H1 (cell line): ENCODE results near the gene B3GLCT.

Experiments
- BACH1 ChIP-seq: IDR thresholded peaks from 2 replicates; pipeline ENCODE4 v1.6.1; 2012; ENCODE audit warnings: low read length, improper control_type of control experiment
- TAF1 ChIP-seq: IDR thresholded peaks from 2 replicates; pipeline ENCODE4 v1.6.1; 2011; ENCODE audit warnings: mild to moderate bottlenecking, low read depth, low read length
- TF ChIP-seq, protein P1 (sequence below), 3 experiments: IDR thresholded peaks; 1 replicate in 2 of 3; 2 replicates in 1 of 3; pipeline versions ENCODE4 v1.5.1 to v1.6.1; 2011; ENCODE audit warnings: low read length in 3 of 3, mild to moderate bottlenecking in 3 of 3, inconsistent platforms in 2 of 3, low read depth in 1 of 3, moderate library complexity in 1 of 3; ENCODE audit not compliant: insufficient read depth in 1 of 3; ENCODE audit errors: control extremely low read depth in 1 of 3

DNA sequence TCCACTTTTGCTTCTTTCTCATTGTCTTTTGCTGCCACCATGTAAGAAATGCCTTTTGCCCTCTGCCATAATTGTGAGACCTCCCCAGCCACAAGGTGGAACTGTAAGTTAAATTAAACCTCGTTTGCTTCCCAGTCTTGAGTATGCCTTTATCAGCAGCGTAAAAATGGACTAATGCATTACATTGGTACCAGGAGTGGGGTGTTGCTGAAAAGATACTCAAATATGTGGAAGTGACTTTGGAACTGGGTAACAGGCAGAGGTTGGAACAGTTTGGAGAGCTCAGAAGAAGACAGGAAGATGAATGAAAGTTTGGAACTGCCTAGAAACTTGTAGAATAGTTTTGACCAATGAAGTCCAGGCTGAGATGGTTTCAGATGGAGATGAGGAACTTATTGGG lies 115.2 kb downstream of the B3GLCT start:
- TF ChIP-seq, protein P1, sequence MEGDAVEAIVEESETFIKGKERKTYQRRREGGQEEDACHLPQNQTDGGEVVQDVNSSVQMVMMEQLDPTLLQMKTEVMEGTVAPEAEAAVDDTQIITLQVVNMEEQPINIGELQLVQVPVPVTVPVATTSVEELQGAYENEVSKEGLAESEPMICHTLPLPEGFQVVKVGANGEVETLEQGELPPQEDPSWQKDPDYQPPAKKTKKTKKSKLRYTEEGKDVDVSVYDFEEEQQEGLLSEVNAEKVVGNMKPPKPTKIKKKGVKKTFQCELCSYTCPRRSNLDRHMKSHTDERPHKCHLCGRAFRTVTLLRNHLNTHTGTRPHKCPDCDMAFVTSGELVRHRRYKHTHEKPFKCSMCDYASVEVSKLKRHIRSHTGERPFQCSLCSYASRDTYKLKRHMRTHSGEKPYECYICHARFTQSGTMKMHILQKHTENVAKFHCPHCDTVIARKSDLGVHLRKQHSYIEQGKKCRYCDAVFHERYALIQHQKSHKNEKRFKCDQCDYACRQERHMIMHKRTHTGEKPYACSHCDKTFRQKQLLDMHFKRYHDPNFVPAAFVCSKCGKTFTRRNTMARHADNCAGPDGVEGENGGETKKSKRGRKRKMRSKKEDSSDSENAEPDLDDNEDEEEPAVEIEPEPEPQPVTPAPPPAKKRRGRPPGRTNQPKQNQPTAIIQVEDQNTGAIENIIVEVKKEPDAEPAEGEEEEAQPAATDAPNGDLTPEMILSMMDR (IDR thresholded peaks at IDR 0.05; ENCODE audit: control extremely low read depth in 1 of 3, insufficient read depth in 1 of 3, low read depth in 1 of 3, low read length in 3 of 3): no peak
- no peak for TF ChIP-seq BACH1
- no peak for TF ChIP-seq TAF1
